ENCODE measurements around the gene BSCL2. TPM values are rescaled to one million over a fixed set of nuclear protein-coding genes. Genes with fewer than 3 reads are reported as not detected.

The BSCL2 gene
- total RNA-seq, 1 experiment from 2014 or later, result 97.2 TPM

DNA sequence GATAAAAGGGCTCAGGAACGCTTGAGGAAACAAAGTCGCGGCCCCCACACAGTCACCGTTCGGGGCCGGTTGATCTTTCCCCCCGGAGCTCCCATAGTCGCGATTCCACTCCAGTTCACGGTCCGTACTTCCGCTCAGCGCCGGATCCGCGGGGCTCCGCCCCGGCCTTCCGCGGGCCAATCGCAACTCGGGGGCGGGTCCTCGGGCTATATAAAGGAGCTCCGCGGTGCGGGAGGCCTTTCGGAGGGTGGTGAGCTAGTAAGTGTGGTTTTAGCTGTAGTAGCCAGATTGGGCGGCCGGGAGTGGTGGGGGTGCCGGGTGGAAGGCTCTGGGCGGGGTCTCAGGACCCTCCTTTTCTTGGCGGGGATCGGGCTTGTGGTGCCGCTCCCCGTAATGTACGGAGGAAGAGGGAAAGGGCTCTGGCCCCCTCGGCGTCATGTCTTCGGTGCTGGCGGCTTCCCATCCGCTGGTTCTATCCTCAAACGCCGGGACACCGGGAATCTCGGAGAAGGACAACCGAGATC, 42.1 kb downstream of the BSCL2 start, which contains the start of the genes C11orf98 and CSKMT:
TSS of gene C11orf98 (minus strand) at position 136 of the 524 bp plus-strand sequence. CDS start at position 95, 41 bp downstream.
TSS of gene CSKMT (plus strand) at position 238 of the 524 bp plus-strand sequence. CDS start 568 bp downstream, outside the sequence.
- Mint-ChIP-seq H3K27ac (peak within 1 kb of the TSS; percentile 95), H3K4me3 (peak within 1 kb of the TSS; percentile 97), H3K27me3 (ENCODE audit: low read depth) (no peaks in the 10 kb centered on the region), H3K4me1 (peaks cover 20% of the 10 kb centered on the region), H3K9me3 (no peaks in the 10 kb centered on the region), H3K36me3 (peaks cover 30% of the 10 kb centered on the region)
- peak; percentile 79 for ATAC-seq
- POLR2A ChIA-PET, result interaction anchor here (0.5 to 3.2 kb wide), 37 partner anchors 9 to 416 kb away, joined by 3 to 42 read pairs (median 6); partner anchors contain the start of genes B3GAT3, BSCL2, EEF1G and GANAB
- CTCF ChIA-PET, result interaction anchor here (0.6 to 2.2 kb wide), 20 partner anchors 12 to 324 kb away, joined by 3 to 10 read pairs (median 5); partner anchors contain the start of genes B3GAT3, BSCL2, EML3 and GANAB
- DNase-seq (ENCODE audit: low spot score), result peak; percentile 97
- TF ChIP-seq NFE2L1 (CRISPR knock-in tag; IDR thresholded peaks at IDR 0.05) (peak; percentile 11; the same call in 1 of the 2 replicates), ZNF263 (CRISPR knock-in tag; IDR thresholded peaks at IDR 0.05; ENCODE audit: low read depth) (no peak), ZNF671 (CRISPR knock-in tag; IDR thresholded peaks at IDR 0.05) (peak; percentile 91), PRDM15 (CRISPR knock-in tag; IDR thresholded peaks at IDR 0.05) (peak; percentile 84), HMGA2 (CRISPR knock-in tag; IDR thresholded peaks at IDR 0.05) (peak; percentile 26; the same call in 1 of the 2 replicates), SMAD3 (CRISPR knock-in tag; IDR thresholded peaks at IDR 0.05; ENCODE audit: borderline replicate concordance) (no peak), KAT7 (CRISPR knock-in tag; IDR thresholded peaks at IDR 0.05; ENCODE audit: borderline replicate concordance) (0 out of 2 replicates have a peak, but pooled peaks have one; percentile 4), NFATC4 (CRISPR knock-in tag; IDR thresholded peaks at IDR 0.05) (peak; percentile 96), ERG (CRISPR knock-in tag; IDR thresholded peaks at IDR 0.05) (peak; percentile 89; the same call in 1 of the 2 replicates), ARID4B (CRISPR knock-in tag; IDR thresholded peaks at IDR 0.05; ENCODE audit: borderline replicate concordance) (0 out of 2 replicates have a peak, but pooled peaks have one; percentile 52), ZNF138 (CRISPR knock-in tag; conservative IDR thresholded peaks at IDR 0.05) (no peak), IRF2 (CRISPR knock-in tag; IDR thresholded peaks at IDR 0.05; ENCODE audit: borderline replicate concordance, low read depth) (no peak), SP1 (CRISPR knock-in tag; conservative IDR thresholded peaks at IDR 0.05) (peak; percentile 99), ZNF425 (CRISPR knock-in tag; conservative IDR thresholded peaks at IDR 0.05) (peak; percentile 92), ZNF121 (CRISPR knock-in tag; IDR thresholded peaks at IDR 0.05) (no peak), ZNF396 (CRISPR knock-in tag; IDR thresholded peaks at IDR 0.05; ENCODE audit: borderline replicate concordance) (no peak), ATF2 (CRISPR knock-in tag; IDR thresholded peaks at IDR 0.05; ENCODE audit: borderline replicate concordance, low read depth) (no peak)
- TF ChIP-seq, protein P1, sequence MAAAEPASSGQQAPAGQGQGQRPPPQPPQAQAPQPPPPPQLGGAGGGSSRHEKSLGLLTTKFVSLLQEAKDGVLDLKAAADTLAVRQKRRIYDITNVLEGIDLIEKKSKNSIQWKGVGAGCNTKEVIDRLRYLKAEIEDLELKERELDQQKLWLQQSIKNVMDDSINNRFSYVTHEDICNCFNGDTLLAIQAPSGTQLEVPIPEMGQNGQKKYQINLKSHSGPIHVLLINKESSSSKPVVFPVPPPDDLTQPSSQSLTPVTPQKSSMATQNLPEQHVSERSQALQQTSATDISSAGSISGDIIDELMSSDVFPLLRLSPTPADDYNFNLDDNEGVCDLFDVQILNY (CRISPR knock-in tag; IDR thresholded peaks at IDR 0.05), result 0 out of 2 replicates have a peak, but pooled peaks have one; percentile 21
